GM10266 (cell line): Measurements from ENCODE around the gene EHD4.

Source experiments
- DNase-seq: peaks from one replicate; pipeline ENCODE4 v3.0.0; 2012; ENCODE audit errors: extremely low spot score
- TF ChIP-seq, protein P1 (sequence below): IDR thresholded peaks from 2 replicates; pipeline ENCODE4 v1.5.1; 2012; ENCODE audit warnings: mild to moderate bottlenecking, low read depth; ENCODE audit not compliant: control insufficient read depth, insufficient read depth; ENCODE audit errors: missing control alignments

The EHD4 gene

DNA sequence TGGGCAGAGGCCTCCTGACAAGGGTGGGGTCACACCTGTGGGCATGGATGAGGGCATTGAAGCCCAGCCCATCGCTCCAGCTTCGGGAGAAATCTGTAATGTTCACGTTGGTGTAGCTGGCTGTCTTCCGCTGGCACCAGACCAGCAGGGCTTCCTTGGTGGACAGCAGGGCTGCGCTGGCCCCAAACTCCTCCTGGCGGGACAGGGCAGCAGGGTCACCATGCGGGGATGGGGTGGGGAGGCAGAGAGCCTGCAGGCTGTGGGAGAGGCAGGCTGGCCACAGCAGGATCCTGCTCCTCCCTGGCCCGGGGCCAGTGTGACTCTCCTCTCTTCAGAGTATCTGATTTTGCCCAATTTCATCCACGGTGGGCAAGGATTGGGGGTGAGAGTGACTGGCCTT, 84.5 kb downstream of the EHD4 start:
- no peak for DNase-seq
- TF ChIP-seq, protein P1, sequence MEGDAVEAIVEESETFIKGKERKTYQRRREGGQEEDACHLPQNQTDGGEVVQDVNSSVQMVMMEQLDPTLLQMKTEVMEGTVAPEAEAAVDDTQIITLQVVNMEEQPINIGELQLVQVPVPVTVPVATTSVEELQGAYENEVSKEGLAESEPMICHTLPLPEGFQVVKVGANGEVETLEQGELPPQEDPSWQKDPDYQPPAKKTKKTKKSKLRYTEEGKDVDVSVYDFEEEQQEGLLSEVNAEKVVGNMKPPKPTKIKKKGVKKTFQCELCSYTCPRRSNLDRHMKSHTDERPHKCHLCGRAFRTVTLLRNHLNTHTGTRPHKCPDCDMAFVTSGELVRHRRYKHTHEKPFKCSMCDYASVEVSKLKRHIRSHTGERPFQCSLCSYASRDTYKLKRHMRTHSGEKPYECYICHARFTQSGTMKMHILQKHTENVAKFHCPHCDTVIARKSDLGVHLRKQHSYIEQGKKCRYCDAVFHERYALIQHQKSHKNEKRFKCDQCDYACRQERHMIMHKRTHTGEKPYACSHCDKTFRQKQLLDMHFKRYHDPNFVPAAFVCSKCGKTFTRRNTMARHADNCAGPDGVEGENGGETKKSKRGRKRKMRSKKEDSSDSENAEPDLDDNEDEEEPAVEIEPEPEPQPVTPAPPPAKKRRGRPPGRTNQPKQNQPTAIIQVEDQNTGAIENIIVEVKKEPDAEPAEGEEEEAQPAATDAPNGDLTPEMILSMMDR = no peak

DNA sequence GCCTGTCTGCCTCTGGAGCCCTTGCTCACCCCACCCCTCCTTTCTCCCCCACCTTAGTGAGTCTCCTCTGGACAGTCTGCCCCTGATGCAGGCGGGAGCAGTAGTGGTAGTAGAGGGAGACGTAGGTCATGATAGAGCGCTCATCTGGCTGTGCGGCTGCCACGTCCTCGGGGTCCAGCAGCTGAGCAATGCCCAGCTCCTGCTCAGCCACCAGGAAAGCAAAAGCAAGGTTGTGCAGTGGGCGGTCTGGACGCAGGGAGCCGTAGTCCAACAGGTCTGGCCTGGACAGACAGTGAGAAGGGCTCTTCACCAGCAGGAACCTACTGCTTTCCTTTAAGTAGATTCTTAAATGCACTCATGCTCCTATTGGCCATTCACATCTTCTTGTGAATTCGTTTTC, 85.2 kb downstream of the EHD4 start:
- TF ChIP-seq, protein P1 = no peak
- DNase-seq = no peak

DNA sequence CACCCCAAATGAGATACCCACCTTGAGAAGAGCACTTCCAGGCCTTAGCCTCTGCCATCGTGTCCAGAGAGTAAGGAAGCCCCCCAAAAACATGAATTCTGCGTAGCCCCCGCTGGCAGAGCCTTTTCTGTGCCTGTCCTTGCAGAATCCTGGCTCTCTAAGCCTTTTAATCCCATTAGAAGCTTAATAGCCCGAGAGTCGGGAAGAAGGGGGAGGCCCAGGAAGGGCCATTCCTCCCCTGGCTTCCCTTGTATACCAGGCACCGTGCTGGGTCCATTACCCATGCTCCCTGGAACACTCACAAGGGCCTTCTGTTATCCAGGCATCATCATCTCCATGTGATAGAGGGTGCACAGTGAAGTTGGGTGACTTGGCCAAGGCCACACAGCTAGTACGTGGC, 85.6 kb downstream of the EHD4 start:
- DNase-seq = no peak
- TF ChIP-seq, protein P1 = no peak

DNA sequence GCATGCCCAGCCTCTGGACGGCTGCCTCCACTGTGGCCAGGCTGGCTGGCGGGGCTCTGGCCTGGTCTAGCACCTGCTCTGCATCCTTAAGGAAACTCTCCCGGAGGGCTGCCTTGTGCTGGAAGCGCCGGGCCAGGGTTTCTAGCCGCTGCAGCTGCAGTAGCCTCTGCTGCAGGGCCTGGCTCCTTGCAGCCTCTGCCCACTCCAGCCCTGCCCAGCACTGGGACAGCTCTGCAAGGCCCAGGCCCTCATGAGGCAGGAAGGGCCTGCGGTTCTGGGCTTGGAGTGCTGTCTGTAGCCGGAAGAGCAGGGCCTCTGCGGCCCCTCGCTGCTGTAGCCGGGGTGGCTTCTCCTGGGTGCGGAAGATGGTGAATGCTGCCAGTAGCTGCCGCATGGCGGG, 86.5 kb downstream of the EHD4 start:
- no peak for DNase-seq
- TF ChIP-seq, protein P1 = no peak

DNA sequence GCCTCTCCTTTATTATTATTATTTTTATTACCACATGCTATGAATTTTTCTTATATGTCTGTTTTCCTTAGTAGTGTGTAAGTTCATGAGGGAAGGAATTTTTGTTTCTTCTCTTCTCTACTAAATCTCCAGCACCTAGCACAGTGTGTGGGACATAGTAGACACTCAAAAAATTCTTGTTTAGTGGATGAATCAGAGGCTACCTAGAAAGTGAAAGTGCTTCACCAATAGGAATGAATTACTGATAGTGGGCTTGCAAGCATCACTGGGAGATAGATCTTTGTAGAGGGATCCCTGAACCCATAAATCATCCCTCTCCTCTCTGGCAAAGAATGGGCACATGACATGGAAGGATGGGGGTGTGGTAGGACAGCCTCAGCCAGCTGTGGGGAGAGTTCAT, 87.0 kb downstream of the EHD4 start:
- TF ChIP-seq, protein P1 = no peak

DNA sequence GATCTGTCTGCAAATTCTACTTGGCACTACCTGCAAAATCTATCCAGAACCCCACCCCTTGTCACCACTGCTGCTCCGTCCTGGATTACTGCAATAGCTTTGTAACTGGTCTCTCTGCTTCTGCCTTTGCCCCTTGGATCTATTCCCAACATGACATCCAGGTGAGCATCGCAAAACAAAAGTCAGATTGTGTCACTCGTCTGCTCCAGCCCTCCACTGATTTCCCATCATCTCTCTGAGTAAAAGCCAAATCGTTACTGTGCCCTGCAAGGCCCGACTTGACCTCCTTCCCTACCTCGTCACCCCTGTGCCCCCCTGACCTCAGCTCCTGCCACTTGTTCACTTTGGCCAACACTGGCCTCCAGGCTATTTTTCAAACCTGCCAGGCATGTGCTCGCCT, 87.9 kb downstream of the EHD4 start:
- no peak for DNase-seq
- TF ChIP-seq, protein P1 = no peak

More for the DNA sequence above, 87.0 kb downstream of the EHD4 start:
- DNase-seq = no peak

DNA sequence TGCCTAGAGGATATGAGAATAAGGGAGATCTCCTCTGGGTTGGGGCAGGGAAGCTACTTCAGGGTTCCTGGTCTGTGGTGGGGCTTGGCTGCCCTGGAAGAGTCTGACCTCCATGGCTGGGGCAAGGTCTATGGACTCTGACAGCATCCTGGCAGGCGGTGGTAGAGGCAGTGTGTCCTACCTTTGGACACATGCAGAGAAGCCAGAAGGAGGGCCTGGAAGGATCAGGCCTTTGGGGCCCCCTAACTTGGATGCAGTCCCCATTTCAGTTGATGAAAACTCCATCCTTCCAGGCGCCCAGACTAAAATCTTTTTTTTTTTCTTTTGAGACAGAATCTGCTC, 88.9 kb downstream of the EHD4 start:
- DNase-seq = no peak
- TF ChIP-seq, protein P1 = no peak
